AG10803 (cell line): ENCODE measurements around the gene PBOV1.

Source experiments
- DNase-seq: peaks from one replicate; pipeline ENCODE4 v3.0.0; 2010; ENCODE audit warnings: low read depth
- H3K4me3 ChIP-seq: 2 replicates; pipeline ENCODE4 v1.5.1; 2011; ENCODE audit warnings: mild to moderate bottlenecking, low read length, control low read depth
- TF ChIP-seq, protein P1 (sequence below): conservative IDR thresholded peaks from 2 replicates; pipeline ENCODE4 v1.5.1; 2011; ENCODE audit warnings: mild to moderate bottlenecking, low read length, control low read depth, inconsistent platforms

PBOV1 gene

DNA sequence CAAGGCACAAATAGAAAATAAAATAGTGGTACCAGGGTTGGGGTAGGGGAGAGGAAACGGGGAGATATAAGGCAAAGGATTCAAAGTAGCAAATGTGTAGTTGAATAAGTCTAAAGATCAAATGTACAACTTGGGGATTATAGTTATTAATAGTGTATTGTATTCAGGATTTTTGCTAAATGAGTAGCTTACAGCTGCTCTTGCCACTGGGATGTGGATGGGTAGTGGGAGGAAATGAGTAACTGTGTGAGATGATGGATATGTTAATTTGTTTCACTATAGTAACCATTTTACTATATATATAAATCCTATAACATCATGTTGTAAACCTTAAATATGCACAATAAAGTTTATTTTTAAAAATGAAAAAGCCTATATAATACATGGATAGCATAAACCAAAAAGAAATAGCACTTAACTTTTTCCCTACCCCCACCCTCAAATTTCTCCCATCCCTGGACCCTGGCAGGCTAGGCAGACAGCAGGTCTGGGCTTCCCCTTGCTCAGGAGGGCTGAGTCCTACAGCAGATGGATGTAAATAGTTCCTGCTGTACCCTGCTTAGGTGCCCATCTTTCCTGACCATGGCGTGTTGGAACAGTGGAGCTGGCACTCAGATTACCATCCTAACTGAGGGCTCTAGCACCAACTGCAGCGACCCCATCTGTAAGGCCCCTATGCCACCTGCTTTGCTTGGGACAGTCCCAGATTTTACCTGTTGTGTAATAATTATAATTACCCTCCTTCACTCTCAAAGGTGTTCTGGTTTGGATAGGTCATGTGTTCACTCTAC is 28.6 kb upstream of the PBOV1 start:
- H3K4me3 ChIP-seq: no peak overlapping the region
- TF ChIP-seq, protein P1, sequence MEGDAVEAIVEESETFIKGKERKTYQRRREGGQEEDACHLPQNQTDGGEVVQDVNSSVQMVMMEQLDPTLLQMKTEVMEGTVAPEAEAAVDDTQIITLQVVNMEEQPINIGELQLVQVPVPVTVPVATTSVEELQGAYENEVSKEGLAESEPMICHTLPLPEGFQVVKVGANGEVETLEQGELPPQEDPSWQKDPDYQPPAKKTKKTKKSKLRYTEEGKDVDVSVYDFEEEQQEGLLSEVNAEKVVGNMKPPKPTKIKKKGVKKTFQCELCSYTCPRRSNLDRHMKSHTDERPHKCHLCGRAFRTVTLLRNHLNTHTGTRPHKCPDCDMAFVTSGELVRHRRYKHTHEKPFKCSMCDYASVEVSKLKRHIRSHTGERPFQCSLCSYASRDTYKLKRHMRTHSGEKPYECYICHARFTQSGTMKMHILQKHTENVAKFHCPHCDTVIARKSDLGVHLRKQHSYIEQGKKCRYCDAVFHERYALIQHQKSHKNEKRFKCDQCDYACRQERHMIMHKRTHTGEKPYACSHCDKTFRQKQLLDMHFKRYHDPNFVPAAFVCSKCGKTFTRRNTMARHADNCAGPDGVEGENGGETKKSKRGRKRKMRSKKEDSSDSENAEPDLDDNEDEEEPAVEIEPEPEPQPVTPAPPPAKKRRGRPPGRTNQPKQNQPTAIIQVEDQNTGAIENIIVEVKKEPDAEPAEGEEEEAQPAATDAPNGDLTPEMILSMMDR: no peak
- DNase-seq: no peak

DNA sequence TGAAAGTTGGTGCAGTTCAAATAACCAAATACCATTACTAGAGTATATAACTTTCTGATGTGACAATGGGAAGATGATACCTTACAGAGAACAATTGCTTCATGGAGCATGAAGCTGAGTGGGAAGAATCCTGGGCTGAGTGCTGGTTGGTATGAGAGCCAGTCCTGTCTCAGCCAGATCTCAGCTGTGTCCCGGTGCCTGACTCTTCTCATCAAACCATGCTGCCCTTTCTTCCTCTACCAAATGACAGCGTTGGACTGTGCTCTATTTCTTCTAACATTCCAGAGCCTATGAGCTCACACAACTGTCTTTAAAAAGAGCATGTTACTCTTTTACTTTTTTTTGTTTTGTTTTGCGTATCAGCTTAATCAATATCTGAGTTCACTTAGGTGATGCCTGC is 27.5 kb upstream of the PBOV1 start:
- TF ChIP-seq, protein P1: no peak
- no peak for DNase-seq
- H3K4me3 ChIP-seq: no peak overlapping the region

DNA sequence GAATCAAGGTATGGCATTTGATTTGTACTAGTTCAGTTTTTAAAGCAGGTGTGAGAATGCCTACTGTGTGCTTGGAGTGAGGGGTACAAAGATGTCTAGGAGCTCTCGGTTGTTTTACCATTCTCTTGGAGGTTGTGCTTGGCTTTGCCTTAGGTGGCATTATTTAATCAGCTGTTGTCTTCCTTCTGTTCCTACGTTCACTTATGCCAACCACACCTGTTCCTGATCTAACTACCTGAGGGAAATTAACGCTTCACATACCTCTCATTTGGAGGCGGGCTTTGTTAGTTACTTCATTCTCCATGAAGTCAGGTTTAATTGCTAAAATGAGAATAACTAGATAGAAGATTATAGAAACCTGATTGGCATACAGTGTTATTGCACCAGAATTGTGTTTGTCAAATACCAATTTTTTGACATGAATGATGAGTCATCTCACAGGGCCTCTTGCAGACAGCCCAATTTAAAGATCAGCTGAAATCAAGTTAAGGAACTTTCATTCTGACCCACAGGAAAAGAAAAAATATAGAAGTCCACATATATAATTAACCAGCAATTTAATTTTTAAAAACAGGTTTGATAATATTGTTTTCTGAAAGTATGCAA is 24.8 kb upstream of the PBOV1 start:
- TF ChIP-seq, protein P1: no peak
- no peak for DNase-seq
- no peak overlapping the region for H3K4me3 ChIP-seq

DNA sequence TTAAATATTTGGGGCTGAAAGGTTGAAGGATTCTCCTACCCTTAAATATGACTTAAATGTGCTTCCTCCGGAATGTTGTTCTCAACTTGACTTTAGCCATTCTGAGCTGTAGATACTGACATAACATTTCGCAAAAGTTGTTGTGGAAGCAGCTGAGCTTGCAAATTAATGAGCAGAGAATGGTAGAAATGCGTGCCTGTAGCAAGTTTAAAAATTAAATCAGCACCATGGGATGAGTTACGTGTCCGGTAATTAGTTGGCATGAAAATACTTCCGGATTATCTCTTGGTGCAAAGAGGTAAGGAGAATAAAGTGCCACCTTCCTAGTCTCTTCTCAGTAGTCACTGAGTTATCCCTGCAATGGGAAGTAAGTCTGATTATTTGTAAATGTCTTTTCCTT is 23.6 kb upstream of the PBOV1 start:
- TF ChIP-seq, protein P1: no peak
- DNase-seq: no peak
- H3K4me3 ChIP-seq: no peak overlapping the region

DNA sequence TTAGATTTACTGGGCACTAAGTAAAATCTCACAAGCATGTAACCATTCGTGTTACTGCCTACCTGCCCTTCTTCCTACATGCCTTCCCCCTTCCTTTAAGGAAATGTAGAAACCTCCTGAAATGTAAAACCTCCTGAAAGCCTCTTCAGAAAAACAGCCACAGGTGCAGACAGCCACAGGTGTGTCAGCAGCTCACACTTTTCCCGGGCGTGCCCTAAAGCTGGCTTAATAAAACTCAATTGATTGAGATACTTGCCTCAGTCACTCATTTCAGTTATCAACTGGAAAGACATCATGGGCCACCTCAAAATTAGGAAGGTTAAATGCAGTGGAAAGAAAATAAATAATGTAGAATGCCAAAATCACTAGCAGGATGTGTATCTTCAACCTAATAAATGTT is 23.1 kb upstream of the PBOV1 start:
- TF ChIP-seq, protein P1: no peak
- no peak for DNase-seq
- H3K4me3 ChIP-seq: no peak overlapping the region

DNA sequence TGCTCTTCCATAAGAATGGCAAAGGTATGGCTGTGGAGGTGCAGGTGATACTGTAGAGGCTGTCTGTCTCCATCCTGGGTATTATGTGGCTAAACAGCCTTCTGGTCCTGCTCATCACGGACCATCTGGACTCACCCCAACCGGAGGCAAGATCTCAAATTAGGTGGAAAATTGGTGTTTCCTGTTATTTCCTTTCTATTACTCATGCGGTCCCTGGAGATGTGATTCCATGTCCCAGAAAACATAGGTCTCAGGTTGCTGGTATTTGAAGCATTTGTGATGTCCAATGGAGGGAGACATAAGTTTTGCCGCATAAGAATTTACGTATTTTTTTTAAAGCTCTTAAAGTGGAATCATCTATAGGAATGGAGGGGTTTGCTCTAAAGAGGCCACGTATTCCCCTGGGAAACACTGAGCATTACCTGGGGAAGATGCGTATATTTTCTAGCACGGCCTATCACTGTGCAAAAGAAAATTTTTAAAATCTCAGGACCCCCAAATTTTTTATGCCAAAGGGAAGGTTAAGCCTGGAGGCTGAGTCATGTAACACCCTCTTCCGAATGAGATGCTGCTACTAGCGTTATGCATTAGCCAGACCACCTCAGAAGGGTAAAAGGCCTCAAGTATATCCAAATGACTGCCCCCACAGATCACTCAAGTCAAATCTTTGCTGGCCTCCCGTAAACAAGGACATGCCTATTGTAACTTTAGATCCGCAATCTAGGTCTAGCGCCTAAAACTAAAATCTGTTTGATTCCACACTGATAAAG is 22.4 kb upstream of the PBOV1 start:
- TF ChIP-seq, protein P1: no peak
- no peak overlapping the region for H3K4me3 ChIP-seq
- peak; percentile 14 for DNase-seq
